GM21526 (cell line): ENCODE results near the gene COX8A.

Experiments
- ATAC-seq: cut with Tn5 transposase; IDR thresholded peaks from one replicate; pipeline ENCODE4 v1.9.1; 2021; ENCODE audit warnings: moderate library complexity; ENCODE audit not compliant: unreplicated experiment, low FRiP score

COX8A gene

GRCh38 chr11:64018310-64018709 is 43.9 kb downstream of the COX8A start:
- no peak for ATAC-seq

- ATAC-seq, result no peak
Observed at GRCh38 chr11:64019106-64020037, 45.0 kb downstream of the COX8A start.

GRCh38 chr11:64020976-64021756 is 46.7 kb downstream of the COX8A start:
- no peak for ATAC-seq

GRCh38 chr11:64021757-64022093 is 47.3 kb downstream of the COX8A start:
- ATAC-seq, result no peak

DNA sequence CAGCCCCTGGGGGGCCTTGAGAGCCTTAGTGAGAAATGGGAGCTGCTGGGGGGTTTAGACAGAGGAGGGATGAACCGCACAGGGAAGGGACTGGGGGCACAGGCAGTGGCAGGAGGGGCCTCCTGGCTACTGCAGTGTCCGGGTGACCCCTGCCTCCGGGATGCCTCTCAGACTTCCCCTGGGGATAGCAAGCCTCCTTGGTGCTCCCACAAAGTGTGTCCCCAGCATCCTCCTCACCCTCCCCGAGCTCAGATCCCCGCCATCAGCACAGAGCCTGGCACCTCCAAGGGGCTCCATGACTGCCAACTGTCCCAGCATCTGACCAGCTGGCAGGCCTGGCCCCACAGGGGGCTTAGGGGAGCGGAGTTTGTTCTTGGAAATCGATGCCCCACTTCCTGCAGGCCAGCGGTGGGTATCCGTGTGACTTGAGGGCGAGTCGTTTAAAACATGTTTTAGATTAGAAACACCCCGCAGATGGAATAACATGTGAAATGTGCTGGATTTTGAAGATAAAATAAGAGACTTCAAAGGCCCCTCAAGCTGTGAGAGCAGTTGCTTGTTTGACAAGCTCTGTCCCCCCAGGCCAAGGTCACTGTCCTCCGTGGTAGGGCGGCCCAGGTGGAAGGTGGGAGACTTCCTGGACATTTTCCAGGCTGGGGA is 47.8 kb downstream of the COX8A start:
- ATAC-seq, result no peak

GRCh38 chr11:64023712-64024710 is 49.6 kb downstream of the COX8A start:
- ATAC-seq, result no peak

- no peak for ATAC-seq
Observed at GRCh38 chr11:64025205-64025604, 50.8 kb downstream of the COX8A start.
